GM23338 (cell line): ENCODE results near the gene EXOC7. TPM values are rescaled to one million over a fixed set of nuclear protein-coding genes. Genes with fewer than 3 reads are reported as not detected.

Experiments
- ATAC-seq: fragments of 200-7000 bp; cut with Tn5 transposase; 3 replicates; pipeline ENCODE4 v1.9.1; 2020
- DNase-seq: peaks from one replicate; pipeline ENCODE4 v3.0.0-alpha.2; 2015; ENCODE audit warnings: low spot score
- H2AFZ ChIP-seq: fragments of 200-600 bp; sonication (generic); 2 replicates; pipeline ENCODE4 v1.8.0; 2016; ENCODE audit warnings: antibody characterized with exemption, mild to moderate bottlenecking, moderate library complexity
- H3F3A ChIP-seq: fragments of 200-600 bp; sonication (generic); replicated peaks from 2 replicates; pipeline ENCODE4 v1.8.0; 2017; ENCODE audit warnings: antibody characterized with exemption, mixed run types, low read depth
- H3K27ac ChIP-seq: fragments of 200-600 bp; sonication (generic); 2 replicates; pipeline ENCODE4 v1.6.1; 2016; ENCODE audit warnings: low read depth
- H3K27me3 ChIP-seq: fragments of 200-600 bp; sonication (generic); 2 replicates; pipeline ENCODE4 v1.8.0; 2016; ENCODE audit warnings: mild to moderate bottlenecking, mixed run types, moderate library complexity; ENCODE audit not compliant: insufficient read depth
- H3K36me3 ChIP-seq: fragments of 200-600 bp; sonication (generic); 2 replicates; pipeline ENCODE4 v1.8.0; 2016; ENCODE audit warnings: mild to moderate bottlenecking; ENCODE audit not compliant: insufficient read depth
- H3K4me1 ChIP-seq: fragments of 200-600 bp; sonication (generic); 2 replicates; pipeline ENCODE4 v1.8.0; 2016; ENCODE audit warnings: mild to moderate bottlenecking, moderate library complexity; ENCODE audit not compliant: insufficient read depth
- H3K4me2 ChIP-seq: fragments of 200-600 bp; sonication (generic); 2 replicates; pipeline ENCODE4 v1.7.1; 2017; ENCODE audit warnings: mixed run types
- H3K4me3 ChIP-seq: fragments of 200-600 bp; sonication (generic); 2 replicates; pipeline ENCODE4 v1.6.1; 2016; ENCODE audit warnings: mixed run types
- H3K79me2 ChIP-seq: fragments of 200-600 bp; sonication (generic); replicated peaks from 2 replicates; pipeline ENCODE4 v1.8.0; 2017; ENCODE audit warnings: mild to moderate bottlenecking; ENCODE audit not compliant: insufficient read depth
- H3K9me2 ChIP-seq: fragments of 200-600 bp; sonication (generic); 2 replicates; pipeline ENCODE4 v1.8.0; 2017; ENCODE audit not compliant: insufficient read depth
- H4K20me1 ChIP-seq: fragments of 200-600 bp; sonication (generic); replicated peaks from 2 replicates; pipeline ENCODE4 v1.8.0; 2017; ENCODE audit warnings: mild to moderate bottlenecking; ENCODE audit not compliant: insufficient read depth
- H3K27ac Mint-ChIP-seq: 2 replicates; pipeline ENCODE4 v1.8.0; 2020; ENCODE audit warnings: inconsistent platforms, mild to moderate bottlenecking, moderate library complexity, mixed read lengths
- H3K27me3 Mint-ChIP-seq: 3 replicates; pipeline ENCODE4 v1.8.0; 2022; ENCODE audit warnings: low read depth, mild to moderate bottlenecking, moderate library complexity, mixed read lengths, inconsistent platforms; ENCODE audit not compliant: insufficient read depth, poor library complexity
- H3K36me3 Mint-ChIP-seq: 3 replicates; pipeline ENCODE4 v1.8.0; 2021; ENCODE audit warnings: low read depth, mild to moderate bottlenecking, inconsistent platforms, moderate library complexity, mixed read lengths
- H3K4me1 Mint-ChIP-seq: 3 replicates; pipeline ENCODE4 v1.8.0; 2020; ENCODE audit warnings: mild to moderate bottlenecking, inconsistent platforms, mixed read lengths
- H3K4me3 Mint-ChIP-seq: 3 replicates; pipeline ENCODE4 v1.8.0; 2021; ENCODE audit warnings: moderate library complexity, mild to moderate bottlenecking, inconsistent platforms, mixed read lengths
- H3K9me3 Mint-ChIP-seq: 3 replicates; pipeline ENCODE4 v1.8.0; 2020; ENCODE audit warnings: moderate library complexity, mild to moderate bottlenecking, inconsistent platforms, mixed read lengths
- CREB1 ChIP-seq: fragments of 250-450 bp; sonication (Bioruptor Pico); IDR thresholded peaks from 2 replicates; pipeline ENCODE4 v1.5.0; 2020; ENCODE audit warnings: low read depth, mild to moderate bottlenecking, moderate library complexity
- ETS1 ChIP-seq: IDR thresholded peaks from 2 replicates; pipeline ENCODE4 v1.6.1; 2016; ENCODE audit warnings: antibody characterized with exemption
- EZH2 ChIP-seq: fragments of 200-600 bp; sonication (generic); IDR thresholded peaks from one replicate; pipeline ENCODE4 v1.8.0; 2017; ENCODE audit warnings: antibody characterized with exemption, mild to moderate bottlenecking, low read depth; ENCODE audit not compliant: unreplicated experiment
- EZH2phosphoT487 ChIP-seq: fragments of 200-600 bp; sonication (generic); IDR thresholded peaks from one replicate; pipeline ENCODE4 v1.8.1; 2018; ENCODE audit warnings: antibody characterized with exemption; ENCODE audit not compliant: unreplicated experiment
- JUNB ChIP-seq: IDR thresholded peaks from one replicate; pipeline ENCODE4 v1.6.1; 2016; ENCODE audit warnings: antibody characterized with exemption; ENCODE audit not compliant: unreplicated experiment
- NANOG ChIP-seq: IDR thresholded peaks from 2 replicates; pipeline ENCODE4 v1.6.1; 2016; ENCODE audit warnings: antibody characterized with exemption, borderline replicate concordance
- POLR2AphosphoS5 ChIP-seq: IDR thresholded peaks from 2 replicates; pipeline ENCODE4 v1.6.1; 2016; ENCODE audit warnings: antibody characterized with exemption, low read depth
- REST ChIP-seq: IDR thresholded peaks from one replicate; pipeline ENCODE4 v1.6.1; 2018; ENCODE audit warnings: antibody characterized with exemption; ENCODE audit not compliant: unreplicated experiment
- STAT1 ChIP-seq: IDR thresholded peaks from one replicate; pipeline ENCODE4 v1.6.1; 2016; ENCODE audit warnings: antibody characterized with exemption; ENCODE audit not compliant: unreplicated experiment
- ZNF114 ChIP-seq: fragments of 250-450 bp; sonication (Bioruptor Pico); IDR thresholded peaks from 2 replicates; pipeline ENCODE4 v1.5.0; 2020; ENCODE audit warnings: mild to moderate bottlenecking, moderate library complexity
- ZNF331 ChIP-seq: fragments of 250-450 bp; sonication (Bioruptor Pico); IDR thresholded peaks from 2 replicates; pipeline ENCODE4 v1.5.0; 2020; ENCODE audit warnings: low read depth, mild to moderate bottlenecking, moderate library complexity
- polyA plus RNA-seq: library from polyadenylated mRNA; unstranded; fragments of >200 nt; fragmentation: Nextera tagmentation; extraction: Ambion mirVana; gene quantifications from 2 replicates; pipeline ENCODE4 v1.2.1, GENCODE V29; 2016
- total RNA-seq: library from RNA; depleted of rRNA; stranded (reverse); fragments of >200 nt; shearing (Covaris generic); gene quantifications from 2 replicates; pipeline ENCODE4 v1.2.3, GENCODE V29; 2014

Gene EXOC7
- total and polyA plus RNA-seq, 2 experiments from 2014 or later: 75.4 to 77.4 TPM

GRCh38 chr17:76137351-76138233 is 34.0 kb upstream of the EXOC7 start:
- peaks cover 74% of the 10 kb centered on the region for H3K27me3 Mint-ChIP-seq
- H3K4me1 Mint-ChIP-seq: peaks cover 64% of the 10 kb centered on the region
- H3K79me2 ChIP-seq: no peaks in the 10 kb centered on the region
- H3K27me3 ChIP-seq: peaks cover 84% of the 10 kb centered on the region
- peak overlapping the region; percentile 85 for H3K4me3 ChIP-seq
- H3K4me2 ChIP-seq: peak overlapping the region; percentile 91
- no peaks in the 10 kb centered on the region; the same call in 2 of the 3 replicates for H3K36me3 Mint-ChIP-seq
- no peak overlapping the region for H3K27ac ChIP-seq
- DNase-seq: peak; percentile 30
- H3K36me3 ChIP-seq: no peaks in the 10 kb centered on the region
- peaks cover 32% of the 10 kb centered on the region for H3F3A ChIP-seq
- peak; percentile 80 for TF ChIP-seq EZH2
- TF ChIP-seq POLR2AphosphoS5: no peak
- no peak for TF ChIP-seq ZNF114 (CRISPR knock-in tag)
- TF ChIP-seq CREB1 (CRISPR knock-in tag): no peak
- TF ChIP-seq REST: no peak
- H3K9me3 Mint-ChIP-seq: no peaks in the 10 kb centered on the region; the same call in 2 of the 3 replicates
- H3K4me1 ChIP-seq: peaks cover 81% of the 10 kb centered on the region
- H3K27ac Mint-ChIP-seq: no peak overlapping the region
- no peaks in the 10 kb centered on the region for H4K20me1 ChIP-seq
- H2AFZ ChIP-seq: no peak overlapping the region
- ATAC-seq: no peak
- H3K4me3 Mint-ChIP-seq: peak overlapping the region; percentile 87
- H3K9me2 ChIP-seq: no peaks in the 10 kb centered on the region

- H3K27me3 ChIP-seq: peaks cover 79% of the 10 kb centered on the region
- no peak for TF ChIP-seq ZNF114 (CRISPR knock-in tag)
- TF ChIP-seq CREB1 (CRISPR knock-in tag): no peak
- TF ChIP-seq EZH2: no peak
- no peak for TF ChIP-seq ETS1
- TF ChIP-seq REST: no peak
- TF ChIP-seq STAT1: no peak
- TF ChIP-seq NANOG: no peak
- TF ChIP-seq ZNF331: no peak
- no peak for TF ChIP-seq JUNB
- TF ChIP-seq EZH2phosphoT487: no peak
- H4K20me1 ChIP-seq: no peaks in the 10 kb centered on the region
- H3K27ac ChIP-seq: no peak overlapping the region
- no peaks in the 10 kb centered on the region for H3K9me2 ChIP-seq
- H3K36me3 ChIP-seq: no peaks in the 10 kb centered on the region
- H3K4me1 Mint-ChIP-seq: peaks cover 61% of the 10 kb centered on the region
- peak overlapping the region; percentile 85 for H3K4me3 ChIP-seq
- ATAC-seq (no peak), DNase-seq (no peak)
- peaks cover 70% of the 10 kb centered on the region for H3K27me3 Mint-ChIP-seq
- H3K79me2 ChIP-seq: no peaks in the 10 kb centered on the region
- H3K36me3 Mint-ChIP-seq: no peaks in the 10 kb centered on the region; the same call in 2 of the 3 replicates
- H3K27ac Mint-ChIP-seq: no peak overlapping the region
- H3K9me3 Mint-ChIP-seq: no peaks in the 10 kb centered on the region; the same call in 2 of the 3 replicates
- H2AFZ ChIP-seq: no peak overlapping the region
- peaks cover 28% of the 10 kb centered on the region for H3F3A ChIP-seq
- H3K4me3 Mint-ChIP-seq: peak overlapping the region; percentile 54
- peaks cover 77% of the 10 kb centered on the region for H3K4me1 ChIP-seq
- peak overlapping the region; percentile 91 for H3K4me2 ChIP-seq
Observed at GRCh38 chr17:76137001-76137350, 33.4 kb upstream of the EXOC7 start.
